HG02943 (cell line): ENCODE data around the gene AUTS2.

Experiments used
- ATAC-seq: cut with Tn5 transposase; IDR thresholded peaks from one replicate; pipeline ENCODE4 v1.9.1; 2021; ENCODE audit warnings: mild to moderate bottlenecking, low read depth, moderate library complexity; ENCODE audit not compliant: unreplicated experiment

The AUTS2 gene

GRCh38 chr7:70616821-70617220 is 1018.5 kb downstream of the AUTS2 start:
- no peak for ATAC-seq

GRCh38 chr7:70618020-70618551 is 1019.8 kb downstream of the AUTS2 start:
- no peak for ATAC-seq

- no peak for ATAC-seq
Measured at GRCh38 chr7:70619130-70619529, 1020.9 kb downstream of the AUTS2 start.

- ATAC-seq = no peak
Measured at GRCh38 chr7:70619659-70620058, 1021.4 kb downstream of the AUTS2 start.

GRCh38 chr7:70620333-70621055 is 1022.2 kb downstream of the AUTS2 start:
- no peak for ATAC-seq

- ATAC-seq = no peak
Measured at GRCh38 chr7:70621954-70622600, 1023.8 kb downstream of the AUTS2 start.

DNA sequence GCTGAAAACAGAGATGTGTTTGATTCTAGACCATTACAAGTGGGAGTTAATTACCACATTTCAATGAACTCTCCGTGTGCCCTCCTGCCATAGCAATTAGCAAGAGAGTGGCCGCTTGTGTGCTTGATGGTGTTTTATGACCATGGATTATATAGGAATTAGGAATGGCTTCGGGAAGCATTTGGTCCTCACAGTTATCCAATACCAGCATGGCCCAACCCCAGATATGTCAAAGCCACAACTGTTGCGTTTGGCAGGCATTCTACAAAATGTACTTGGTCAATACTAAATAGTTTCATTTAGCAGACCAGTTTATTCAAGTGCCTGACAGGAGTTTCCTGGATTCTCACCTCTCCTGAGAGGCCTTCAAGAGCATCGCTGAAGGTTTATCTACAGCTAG is 1024.7 kb downstream of the AUTS2 start:
- ATAC-seq = no peak

DNA sequence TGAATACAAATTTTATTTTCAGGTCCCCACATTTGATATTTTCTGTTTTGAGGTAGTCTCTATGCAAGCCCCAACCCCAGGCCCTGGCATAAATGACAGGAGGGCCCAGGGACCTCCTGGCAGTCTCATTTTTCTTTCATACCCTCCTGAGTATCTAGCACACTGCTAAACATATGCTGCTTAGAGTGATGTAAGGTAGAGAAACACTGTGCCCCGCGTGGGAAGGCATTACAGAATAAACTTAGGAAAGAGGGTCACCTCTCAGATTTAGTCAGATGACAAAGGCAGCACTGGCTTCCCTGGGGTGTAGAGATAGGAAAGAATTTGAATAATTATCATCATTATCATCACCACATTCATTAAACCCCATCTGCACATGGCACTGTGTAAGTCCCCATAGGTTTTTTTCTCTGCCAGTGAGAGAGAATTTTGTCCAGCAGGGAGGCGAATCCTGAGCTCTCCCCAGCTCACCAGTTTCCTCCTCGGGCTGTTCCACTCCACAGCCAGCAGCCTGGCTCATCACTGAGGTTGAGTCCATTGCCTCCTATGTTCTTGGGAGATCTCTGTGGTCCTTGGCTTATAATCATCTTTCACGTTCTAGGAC is 1026.3 kb downstream of the AUTS2 start:
- no peak for ATAC-seq

DNA sequence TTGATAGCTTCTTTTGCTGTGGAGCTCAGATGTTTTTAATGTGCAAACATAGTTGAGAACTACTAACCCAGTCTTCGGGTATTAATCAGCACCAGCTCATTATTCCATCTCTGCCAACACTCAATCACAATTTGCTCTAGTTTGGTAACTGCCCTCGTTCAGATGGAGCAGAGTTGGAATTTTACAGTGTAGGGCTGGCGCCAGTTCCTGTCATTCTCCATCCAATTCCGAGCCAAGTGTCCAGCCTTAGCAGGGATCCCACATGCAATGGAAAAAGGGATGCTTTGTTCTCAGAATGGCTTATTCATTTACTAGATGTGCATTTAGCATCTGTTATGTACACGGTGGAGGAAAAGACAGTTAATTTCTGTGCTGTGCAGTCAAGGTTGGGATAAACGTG is 1029.2 kb downstream of the AUTS2 start:
- ATAC-seq = no peak

- ATAC-seq = no peak
Measured at GRCh38 chr7:70630440-70630817, 1032.2 kb downstream of the AUTS2 start.

GRCh38 chr7:70630818-70631457 is 1032.7 kb downstream of the AUTS2 start:
- no peak for ATAC-seq

GRCh38 chr7:70631718-70632117 is 1033.4 kb downstream of the AUTS2 start:
- ATAC-seq = no peak

DNA sequence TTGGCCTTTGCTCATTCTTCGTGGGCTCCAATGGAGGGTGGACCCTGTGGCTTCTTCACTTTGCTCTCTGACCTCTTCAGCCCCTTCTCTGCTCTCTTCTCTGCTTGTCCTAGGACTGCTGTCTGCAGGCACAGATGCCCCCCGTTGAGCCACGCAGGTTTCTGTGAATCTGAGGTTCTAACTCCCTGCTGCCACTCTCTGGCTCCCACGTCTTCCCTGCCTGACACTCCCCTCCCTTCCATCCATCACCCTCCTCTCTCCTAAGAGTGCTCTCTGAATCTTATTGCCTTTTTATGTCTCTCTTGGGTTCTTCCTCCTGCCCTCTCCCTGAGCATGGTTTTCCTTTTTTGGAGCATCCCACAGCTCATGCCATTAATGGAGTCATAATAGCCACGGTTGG is 1034.1 kb downstream of the AUTS2 start:
- no peak for ATAC-seq

DNA sequence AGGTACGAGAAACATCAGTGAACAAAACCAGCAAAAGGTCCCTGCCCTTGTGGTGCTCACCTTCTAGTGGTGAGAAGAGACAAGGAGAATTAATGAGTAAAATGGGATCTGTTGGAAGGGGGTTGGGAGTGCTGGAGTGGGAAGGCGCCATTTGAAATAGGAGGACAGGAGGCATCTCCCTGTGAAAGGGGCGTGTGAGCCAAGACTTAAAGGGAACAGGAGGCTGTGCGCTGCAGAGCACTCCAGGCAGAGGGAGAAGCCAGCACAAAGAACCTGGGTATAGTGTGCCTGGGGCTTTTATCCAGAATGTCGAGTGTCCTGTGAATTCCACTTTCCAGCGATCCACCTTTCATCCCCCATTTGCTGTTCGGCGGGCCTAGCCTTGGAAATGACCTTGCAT is 1035.8 kb downstream of the AUTS2 start:
- no peak for ATAC-seq

- no peak for ATAC-seq
Measured at GRCh38 chr7:70634610-70635068, 1036.4 kb downstream of the AUTS2 start.

- no peak for ATAC-seq
Measured at GRCh38 chr7:70635633-70636032, 1037.4 kb downstream of the AUTS2 start.

GRCh38 chr7:70636169-70636568 is 1037.9 kb downstream of the AUTS2 start:
- no peak for ATAC-seq

DNA sequence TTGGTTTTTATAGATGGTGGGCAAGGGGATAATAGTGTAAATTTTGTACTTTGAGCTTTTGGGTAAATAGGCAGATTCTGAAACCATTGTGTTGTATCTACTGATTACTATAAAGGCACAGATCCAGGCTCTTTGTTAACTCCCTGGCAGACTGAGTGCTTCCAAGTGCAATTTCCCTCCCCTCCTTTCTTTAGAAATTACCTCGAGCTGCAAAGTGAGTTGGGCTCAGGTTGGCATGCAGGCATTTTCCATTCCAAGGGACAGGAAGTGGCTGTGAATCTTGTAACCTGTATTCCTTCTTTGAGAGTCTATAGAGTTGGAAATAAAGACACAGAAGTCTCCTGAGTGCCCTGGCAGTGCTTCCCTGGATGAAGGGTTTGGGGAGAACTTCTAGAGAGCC is 1039.5 kb downstream of the AUTS2 start:
- ATAC-seq = no peak

DNA sequence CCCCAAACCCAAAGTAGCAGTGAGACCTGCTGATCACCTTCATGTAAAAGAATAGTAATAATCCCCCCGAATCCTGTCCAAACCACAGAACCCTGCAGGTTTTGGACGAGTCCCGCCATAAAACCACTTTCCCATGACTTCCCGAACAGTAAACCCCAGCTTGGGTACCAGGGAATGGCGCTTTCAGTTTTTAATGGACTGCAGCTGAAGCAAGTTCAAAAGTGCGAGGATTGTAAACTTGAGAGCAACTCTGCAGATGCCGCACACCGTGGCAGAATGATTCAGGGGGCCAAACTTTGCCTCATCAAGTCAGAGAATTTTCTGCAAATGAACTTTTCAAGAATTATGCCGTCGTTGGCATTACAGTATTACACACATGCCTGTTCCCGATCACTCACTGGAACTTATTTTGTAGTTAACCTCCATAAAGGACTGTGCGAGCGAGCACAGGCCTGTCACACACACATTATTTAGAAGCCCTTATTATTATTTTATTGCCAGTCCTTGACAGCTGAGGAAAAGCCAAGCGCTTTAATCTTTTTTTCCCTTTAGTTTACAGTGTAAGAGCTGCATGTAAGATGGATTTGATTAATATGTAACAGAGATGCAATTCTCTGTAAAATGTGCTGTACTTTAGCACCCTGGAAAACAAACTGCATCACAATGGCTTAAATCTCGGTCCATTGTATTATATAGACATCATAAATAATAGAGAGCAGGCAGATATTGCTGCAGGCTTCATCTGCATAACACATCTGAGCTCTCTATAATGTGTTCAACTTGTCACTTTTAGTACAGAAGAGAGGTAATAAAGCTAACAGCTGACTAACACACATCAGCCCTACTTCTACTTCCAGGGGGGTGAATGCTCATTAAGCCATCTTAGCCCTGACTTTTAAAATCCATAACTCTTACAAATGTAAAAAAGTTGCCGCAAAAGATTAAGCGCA is 1040.2 kb downstream of the AUTS2 start:
- no peak for ATAC-seq

- no peak for ATAC-seq
Measured at GRCh38 chr7:70640266-70640833, 1042.1 kb downstream of the AUTS2 start.
